ENCODE data around the gene B4GALT6.
A peak's percentile ranks its signal among the peaks of the same experiment; 100 is the strongest.

Gene B4GALT6

DNA sequence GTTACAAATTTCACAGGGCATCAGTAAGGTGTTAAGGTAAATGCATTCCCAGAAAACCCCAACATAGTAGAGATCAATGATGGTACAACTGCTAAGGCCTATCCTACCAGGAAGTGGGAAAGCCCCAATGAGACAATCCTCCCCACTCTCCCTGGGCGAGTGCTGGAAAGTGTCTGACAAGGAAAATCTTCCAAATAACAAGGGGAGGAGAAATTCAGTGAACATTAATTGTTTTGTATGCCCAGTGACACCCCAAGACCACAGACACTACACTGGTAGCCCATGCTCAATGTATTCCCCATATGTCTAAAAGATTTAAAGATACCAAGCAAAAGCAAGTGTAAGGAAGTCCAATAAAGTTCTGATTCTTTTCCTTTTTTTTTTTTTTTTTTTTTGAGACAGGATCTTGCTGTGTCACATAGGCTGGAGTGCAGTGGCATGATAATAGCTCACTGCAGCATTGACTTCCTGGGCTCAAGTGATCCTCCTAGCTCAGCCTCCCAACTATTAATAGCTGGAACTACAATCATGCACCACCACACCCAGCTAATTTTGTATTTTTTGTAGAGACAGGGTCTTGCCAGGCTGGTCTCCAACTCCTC lies 24.7 kb downstream of the B4GALT6 start:
- DNase-seq (ENCODE audit: low read depth in 2 of 2), result no peak

- DNase-seq (ENCODE audit: low read depth in 2 of 2), result no peak
Observed at GRCh38 chr18:31658670-31659575, 25.5 kb downstream of the B4GALT6 start.

GRCh38 chr18:31657823-31658669 lies 26.3 kb downstream of the B4GALT6 start:
- peak; percentile 10 to 27 for DNase-seq (ENCODE audit: low read depth in 2 of 2)

DNA sequence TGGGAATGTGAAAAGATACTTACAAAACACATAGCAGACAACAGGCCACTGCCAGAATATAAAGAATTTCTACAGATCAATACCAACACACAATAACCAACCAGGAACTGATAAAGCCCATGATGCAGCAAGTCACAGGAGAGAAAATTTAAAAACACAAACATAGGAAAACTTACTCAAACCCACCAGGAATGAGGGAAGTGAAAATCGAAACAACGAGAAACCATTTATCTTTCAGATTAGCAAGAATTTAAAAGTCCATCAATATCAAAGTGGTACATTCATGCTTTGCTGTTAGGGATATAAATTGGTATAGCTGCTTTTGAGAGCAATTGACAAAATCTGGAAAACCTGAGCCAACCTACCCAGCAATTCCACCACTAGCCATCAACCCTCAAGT lies 27.6 kb downstream of the B4GALT6 start:
- no peak for DNase-seq (ENCODE audit: low read depth in 2 of 2)

GRCh38 chr18:31655354-31655753 lies 29.0 kb downstream of the B4GALT6 start:
- no peak for DNase-seq (ENCODE audit: low read depth in 2 of 2)

DNA sequence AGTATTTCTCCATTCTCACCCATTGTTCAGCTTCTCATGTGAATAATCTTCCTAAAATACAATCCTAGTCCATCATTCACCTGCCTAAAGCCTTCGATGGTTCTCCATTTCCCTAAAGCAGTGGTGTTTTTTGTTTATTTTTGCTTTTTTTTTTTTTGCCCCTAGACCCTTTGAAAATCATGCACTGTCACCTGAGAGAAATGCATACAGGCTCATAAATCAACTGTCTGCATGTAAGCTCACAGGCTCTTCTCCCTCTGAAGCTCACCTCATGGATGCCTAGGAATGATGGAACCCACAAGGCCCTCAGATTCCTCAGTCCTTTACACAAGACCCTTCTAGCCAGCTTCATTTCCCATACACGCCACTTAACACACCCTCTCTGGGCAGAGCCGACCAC lies 31.5 kb downstream of the B4GALT6 start:
- no peak for DNase-seq (ENCODE audit: low read depth in 2 of 2)

DNA sequence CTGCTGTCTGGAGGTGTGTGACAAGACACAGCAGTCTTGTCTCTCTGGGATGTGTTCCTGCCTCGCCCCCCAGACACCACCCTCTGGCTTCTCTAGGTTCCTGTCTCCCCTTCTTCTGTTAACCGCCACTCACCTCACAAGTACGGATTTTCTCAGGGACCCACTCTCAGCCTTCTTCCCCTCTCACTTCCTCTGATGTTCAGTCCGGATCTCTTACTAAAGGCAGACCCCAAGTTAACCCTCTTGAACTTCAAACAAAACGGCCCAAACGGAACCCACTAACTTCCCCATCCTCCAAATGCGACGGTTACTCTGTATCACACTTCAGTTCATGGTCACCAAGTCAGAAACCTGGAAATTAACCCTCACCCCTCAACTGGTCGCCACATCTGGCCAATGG lies 32.0 kb downstream of the B4GALT6 start:
- no peak for DNase-seq (ENCODE audit: low read depth in 2 of 2)

GRCh38 chr18:31651369-31651768 lies 33.0 kb downstream of the B4GALT6 start:
- no peak for DNase-seq (ENCODE audit: low read depth in 2 of 2)

DNA sequence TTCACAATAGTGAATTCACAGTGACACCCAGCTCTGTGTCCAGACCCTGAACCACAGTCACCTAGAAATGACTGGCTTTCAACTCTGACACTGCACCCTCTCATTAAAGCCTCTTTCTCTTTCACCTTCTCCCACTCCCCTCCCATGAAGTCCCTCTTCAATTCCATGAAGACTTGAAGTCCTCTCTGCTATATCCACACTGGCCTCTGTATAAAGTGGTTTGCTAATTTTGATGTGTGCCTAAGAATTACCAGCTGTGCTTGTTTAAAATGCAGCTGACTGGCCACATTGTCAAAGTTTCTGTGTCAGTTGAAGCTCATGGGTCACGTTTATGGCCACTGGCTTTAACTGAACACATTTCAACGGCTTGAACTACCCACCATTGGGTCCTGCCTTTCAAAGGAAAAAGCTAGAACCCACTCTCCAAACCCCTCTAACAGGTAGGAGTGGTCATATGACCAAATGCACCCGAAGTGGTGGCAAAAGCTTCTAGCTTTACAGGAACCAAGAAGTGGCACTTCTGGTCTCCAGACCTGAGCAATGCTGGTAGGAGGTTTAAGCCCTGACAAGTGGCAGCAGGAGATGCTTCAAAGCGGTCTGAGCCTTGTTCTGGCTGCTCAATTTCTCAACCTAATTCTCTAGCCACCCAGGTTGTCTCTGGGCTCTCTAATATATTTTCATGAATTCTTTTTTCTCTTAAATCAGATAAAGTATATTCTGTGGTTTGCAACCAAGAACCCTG lies 34.2 kb downstream of the B4GALT6 start:
- no peak for DNase-seq (ENCODE audit: low read depth in 2 of 2)

GRCh38 chr18:31649449-31649848 lies 34.9 kb downstream of the B4GALT6 start:
- DNase-seq (ENCODE audit: low read depth in 2 of 2), result no peak

- DNase-seq (ENCODE audit: low read depth in 2 of 2), result no peak
Observed at GRCh38 chr18:31648966-31649429, 35.4 kb downstream of the B4GALT6 start.

DNA sequence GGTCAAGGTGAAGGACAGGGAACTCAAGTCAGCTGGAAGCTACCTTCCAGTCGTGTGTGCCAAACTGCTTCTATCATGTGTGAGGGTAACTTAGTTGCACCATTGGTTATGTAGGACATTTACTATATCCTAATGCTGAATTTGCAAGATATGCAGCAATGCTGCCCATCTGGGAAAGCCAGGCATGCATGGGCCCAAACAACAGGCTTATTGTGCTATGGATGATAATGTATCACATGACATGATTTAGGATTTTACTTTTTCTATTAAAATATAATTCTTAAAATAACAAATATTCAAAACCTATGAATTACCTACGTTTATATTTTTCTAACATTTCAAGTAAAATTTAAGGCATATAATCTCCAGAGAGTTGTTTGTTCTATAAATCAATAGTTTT lies 35.9 kb downstream of the B4GALT6 start:
- DNase-seq (ENCODE audit: low read depth in 2 of 2), result no peak

DNA sequence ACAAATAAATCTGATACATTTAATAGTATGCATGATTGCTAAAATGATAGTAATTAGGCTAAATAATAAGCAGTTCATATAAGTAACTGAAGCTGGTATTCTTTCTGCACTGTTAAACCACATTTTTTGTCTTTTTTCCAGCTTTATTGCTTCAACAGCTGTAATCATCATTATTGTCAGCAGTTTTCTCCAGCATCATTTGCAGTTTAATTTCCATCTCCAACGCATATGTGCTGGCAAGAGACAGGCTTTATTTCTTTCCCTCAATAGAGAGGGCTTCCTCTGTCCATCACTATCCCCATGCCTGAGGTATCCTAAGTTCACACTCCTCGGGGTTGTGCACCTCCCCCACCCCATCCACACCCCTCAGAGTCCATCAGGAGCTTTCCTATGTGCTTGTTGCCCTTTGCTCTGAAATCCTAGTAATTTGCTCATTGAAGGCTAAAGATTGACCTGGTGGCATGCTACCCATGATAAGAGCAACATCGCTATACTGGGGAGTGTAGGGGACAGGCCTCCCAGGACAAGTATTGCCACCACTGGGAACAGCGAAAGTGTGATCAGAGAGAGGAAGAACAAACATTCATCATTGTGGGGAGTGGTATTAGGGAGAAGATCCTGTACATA lies 37.1 kb downstream of the B4GALT6 start:
- DNase-seq (ENCODE audit: low read depth in 2 of 2), result no peak

DNA sequence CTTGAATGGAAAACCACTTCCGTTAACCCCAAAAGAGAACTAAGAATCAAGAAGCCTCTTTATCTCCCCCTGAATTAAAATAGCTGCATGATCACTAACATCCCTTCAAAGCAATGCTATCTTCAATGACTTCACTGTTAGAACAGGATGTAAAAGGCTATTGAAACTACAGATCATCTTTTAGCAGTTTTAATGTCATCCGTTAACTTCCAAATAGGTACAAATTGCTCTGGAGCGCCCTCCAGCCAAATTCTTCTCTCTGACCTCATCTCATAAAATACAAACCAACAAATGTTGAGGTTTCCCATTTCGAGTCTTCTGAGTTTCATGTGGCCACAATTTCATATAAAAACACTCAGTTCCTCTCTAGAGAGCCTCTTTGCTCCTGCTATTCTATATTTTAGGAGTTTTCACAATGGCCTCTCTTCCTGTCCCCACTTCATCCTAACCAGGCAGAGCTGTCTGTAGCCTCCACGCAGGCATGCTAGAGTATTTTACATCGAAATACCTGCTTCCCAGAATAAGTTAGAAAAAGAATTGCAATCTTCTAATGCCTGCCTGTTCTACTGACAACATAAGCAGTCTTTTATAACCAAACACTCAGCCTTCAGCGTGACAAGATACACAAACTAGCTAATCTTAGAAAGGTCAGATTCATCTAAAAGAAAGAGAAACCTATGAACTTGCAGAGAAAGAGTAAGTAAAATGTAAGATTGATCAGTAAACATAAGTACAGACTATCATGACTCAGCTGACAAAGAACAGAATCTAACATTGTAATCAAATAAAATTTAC lies 37.9 kb downstream of the B4GALT6 start:
- no peak for DNase-seq (ENCODE audit: low read depth in 2 of 2)

DNA sequence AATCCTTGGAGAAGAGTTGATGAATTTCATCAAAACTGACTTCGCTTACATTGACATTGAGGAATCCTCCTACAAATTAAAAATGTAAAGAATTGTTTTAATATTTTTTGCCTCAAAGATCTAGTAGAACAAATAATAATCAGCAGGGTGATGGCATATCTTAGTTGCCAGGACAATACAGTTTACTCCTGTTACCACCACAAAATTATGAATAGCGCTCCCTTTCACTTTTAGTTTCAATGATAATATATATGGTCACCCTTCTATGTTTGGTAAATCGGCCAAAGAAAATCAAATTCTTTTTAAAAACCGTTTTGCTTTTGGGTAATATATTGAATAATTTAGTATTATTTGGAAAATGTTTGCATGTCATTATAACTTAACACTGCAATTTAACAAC lies 39.0 kb downstream of the B4GALT6 start:
- DNase-seq (ENCODE audit: low read depth in 2 of 2), result no peak

DNA sequence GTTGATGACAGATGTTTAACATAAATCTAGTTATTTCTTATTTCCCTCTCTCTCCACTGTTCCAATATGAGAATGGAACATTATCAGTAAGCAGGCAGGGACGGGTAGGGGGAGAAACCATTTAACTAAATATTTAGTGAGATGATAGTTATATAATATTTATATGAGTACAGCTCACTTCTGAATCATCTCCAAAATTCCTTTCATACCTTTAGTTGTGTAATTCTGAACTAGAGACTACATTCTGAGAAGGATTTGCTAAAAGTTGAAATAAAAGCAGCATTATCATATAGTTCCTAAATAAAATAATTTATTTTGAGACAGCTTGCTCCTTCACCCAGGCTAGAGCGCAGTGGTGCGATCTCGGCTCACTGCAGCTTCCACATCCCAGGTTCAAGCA lies 41.4 kb downstream of the B4GALT6 start:
- DNase-seq (ENCODE audit: low read depth in 2 of 2), result no peak

GRCh38 chr18:31637445-31637844 lies 46.9 kb downstream of the B4GALT6 start:
- DNase-seq (ENCODE audit: low read depth in 2 of 2), result no peak

GRCh38 chr18:31636387-31636786 lies 48.0 kb downstream of the B4GALT6 start:
- DNase-seq (ENCODE audit: low read depth in 2 of 2), result no peak

DNA sequence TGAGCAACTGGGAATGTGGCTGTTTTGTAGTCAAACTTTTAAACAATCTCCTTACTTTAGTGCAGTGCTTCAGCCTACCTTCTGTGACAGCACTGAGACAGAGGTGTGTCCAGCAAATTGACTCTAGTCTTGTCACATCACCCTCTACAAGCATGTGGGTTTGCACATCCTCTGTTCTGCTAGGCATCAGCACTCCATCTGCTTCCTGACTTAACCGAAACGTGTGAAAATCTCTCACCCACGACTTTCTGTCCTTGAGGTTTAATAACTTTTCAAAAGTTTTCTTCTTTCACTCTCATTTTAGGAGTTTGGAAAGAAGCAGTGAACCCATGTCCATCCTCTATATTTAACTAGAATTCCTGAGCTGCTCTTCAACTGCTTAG lies 50.1 kb downstream of the B4GALT6 start:
- no peak for DNase-seq (ENCODE audit: low read depth in 2 of 2)
